NCI-H1105 treated with DMSO at 0.1 percent for 48 hours (cell line): ENCODE results near the gene DGLUCY.
"Not testable (repeated sequence)": the region's sequence is repeated elsewhere in the genome, so short reads cannot be mapped to it uniquely, and the experiment has no call there.

Experiments
- DNase-seq: peaks from one replicate; lab custom pipeline; 2025; lab: John Stamatoyannopoulos, UW

The DGLUCY gene

DNA sequence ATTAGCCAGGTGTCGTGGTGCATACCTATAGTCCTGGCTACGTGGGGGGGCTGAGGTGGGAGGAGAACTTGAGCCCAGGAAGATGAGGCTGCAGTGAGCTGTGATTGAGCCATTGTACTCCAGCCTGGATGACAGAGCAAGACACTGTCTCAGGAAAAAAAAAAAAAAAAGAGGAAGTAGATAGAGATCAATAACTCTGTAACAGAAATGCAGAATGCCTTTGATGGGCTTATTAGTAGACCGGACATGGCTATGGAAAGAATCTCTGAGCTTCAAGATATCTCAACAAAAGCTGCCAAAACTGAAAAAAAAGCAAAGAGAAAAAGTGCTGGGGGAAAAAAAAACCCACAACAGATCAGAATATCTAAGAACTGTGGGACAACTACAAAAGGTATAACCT is 93.1 kb downstream of the DGLUCY start:
- DNase-seq, result no peak

DNA sequence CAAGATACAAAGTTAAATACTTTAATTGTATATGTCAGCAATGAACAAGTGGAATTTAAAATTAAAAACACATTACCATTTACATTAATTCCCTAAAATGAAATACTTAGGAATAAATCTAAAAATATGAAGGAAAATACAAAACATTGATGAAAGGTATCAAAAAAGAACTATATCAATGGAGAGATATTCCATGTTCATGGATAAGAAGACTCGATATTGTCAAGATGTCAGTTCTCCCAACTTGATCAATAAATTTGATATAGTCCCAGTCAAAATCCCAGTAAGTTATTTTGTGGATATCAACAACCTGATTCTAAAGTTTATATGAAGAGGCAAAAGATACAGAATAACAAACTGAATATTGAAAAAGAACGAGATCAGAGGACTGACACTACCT is 97.1 kb downstream of the DGLUCY start:
- no peak for DNase-seq

DNA sequence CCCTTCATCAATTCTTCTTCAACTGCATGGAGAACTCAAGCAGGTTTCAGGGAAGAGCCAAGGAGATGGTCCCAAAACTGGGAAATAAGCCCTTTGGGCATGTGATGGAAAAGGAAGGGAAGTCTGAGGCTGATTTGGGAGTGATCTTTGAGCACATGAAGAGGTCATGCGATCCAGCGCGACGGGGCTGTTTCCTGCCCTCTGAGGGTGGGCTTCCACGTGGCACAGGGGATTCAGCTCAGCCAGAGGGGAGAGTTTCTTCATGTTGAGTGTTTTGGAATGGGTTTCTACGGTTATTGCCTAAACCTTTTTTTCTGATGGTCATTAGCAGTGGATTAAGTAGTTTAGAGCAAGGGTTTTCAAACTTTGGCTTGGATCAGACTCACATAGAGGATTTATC is 100.4 kb downstream of the DGLUCY start:
- DNase-seq, result no peak

DNA sequence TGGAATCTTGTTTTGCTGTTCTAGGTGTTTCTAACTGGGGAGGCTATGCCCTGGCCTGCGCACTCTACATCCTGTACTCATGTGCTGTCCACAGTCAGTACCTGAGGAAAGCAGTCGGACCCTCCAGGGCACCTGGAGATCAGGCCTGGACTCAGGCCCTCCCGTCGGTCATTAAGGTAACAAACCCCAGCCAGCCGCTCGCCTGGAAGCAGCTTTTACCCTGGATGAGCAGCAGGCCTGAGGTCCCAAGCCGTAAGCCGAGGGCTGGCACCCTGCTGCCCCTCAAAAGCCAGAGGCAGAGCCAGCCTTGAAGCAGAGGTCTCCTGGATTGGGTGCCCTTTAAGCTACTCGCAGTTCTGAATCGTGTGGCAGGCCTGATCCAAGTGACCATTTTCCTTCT is 101.5 kb downstream of the DGLUCY start:
- DNase-seq, result no peak

DNA sequence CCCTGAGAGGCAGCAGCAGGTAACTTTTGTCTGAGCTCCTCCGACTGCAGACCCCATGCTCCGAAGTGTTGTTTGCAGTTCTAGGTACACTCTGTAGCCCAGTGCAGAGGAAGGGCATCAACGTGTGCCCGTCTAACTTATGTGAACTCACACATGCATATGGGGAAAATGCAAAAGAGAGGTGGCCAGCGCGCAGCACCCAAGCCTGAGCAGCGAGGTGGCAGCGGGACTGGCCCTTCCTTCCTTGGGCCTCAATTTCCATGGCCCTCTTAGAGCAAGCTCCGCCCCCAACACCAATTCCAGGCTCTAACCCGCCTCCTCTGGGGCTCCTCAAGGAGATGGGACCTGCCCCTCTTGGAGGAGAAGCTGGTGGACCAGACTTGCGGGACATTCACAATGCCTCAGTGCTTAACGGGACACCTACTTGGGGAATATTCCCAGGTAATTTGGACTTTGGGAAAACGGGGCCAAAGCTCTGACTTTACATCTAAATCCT is 102.9 kb downstream of the DGLUCY start:
- DNase-seq, result no peak

DNA sequence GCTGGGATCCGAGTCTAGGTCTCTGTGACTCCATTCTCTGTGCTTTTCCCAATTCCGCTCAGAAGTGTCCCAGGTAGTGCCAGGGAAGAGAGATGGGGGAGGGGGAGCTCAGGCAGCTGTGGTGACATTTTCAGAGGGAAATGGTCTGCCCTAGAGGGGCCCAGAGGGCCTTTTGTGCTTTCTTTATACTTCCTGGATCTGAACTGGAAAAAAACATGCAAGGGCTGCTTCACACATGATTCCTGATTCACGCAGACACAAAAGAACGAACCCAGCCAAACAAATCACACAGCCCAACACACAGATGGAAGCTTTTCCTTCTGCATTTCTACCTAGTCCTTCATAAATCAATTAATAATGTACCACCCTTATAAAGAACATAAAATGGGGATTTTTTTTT is 104.1 kb downstream of the DGLUCY start:
- DNase-seq, result no peak

DNA sequence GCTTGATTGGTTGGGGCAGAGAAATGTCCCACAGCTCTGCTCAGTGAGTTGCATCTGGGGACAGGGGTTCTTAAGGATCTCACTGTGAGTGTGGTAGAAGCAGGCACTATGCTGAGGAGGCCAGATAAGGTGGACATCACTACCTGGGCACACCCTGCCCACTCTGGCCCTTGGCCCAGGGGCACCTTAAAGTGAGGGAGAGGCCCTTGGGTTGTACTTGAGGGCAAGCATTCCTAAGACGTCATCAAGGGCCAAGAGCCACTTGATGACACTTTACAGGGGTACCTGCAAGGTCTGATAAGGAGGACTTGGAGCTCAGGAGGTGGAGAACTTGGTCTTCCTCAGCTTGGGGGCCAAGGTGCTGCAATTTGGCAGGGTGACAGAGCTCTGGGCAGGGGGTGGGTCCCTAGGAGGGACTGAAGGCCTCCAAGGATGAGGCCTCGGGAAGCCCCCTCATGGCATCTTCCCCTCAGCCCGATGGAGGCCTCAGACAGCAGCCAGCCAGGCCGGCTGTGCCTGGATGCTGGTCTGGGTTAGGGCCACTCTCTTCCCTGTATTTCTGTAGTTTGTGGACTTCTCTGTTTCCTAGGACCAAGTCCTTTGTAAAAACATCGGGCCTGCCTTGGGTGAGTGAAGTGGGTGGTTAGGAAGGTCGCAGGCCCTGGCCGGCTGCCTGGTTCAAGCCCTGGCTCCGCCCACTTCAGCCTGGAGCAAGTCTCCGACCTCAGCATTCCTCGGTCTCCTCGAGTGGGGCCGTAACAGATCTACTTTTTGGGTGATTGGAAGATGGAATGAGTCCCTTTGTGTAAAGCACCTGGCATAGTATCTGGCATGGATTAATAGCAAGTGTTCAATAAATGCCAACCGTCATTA is 105.9 kb downstream of the DGLUCY start:
- no peak for DNase-seq

DNA sequence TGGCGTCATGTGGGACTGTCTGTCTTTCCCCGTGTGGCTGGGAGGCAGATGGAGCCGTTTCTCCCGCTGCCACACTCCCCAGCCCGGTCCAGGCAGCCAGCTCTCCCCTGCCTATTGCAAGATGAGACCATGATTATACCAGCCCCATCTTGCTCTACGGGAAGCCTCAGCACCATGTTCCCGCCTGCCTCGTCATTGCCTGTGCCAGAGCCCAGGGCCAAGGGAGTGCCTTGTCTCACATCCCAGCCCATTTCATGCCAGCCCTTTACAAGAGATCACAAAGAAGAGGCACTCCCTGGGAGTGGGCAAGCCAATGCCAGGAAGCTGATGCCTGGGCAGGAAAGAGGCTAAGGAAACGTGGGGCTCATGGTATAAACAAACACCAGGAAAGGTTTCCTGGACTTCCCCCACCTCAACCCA is 106.7 kb downstream of the DGLUCY start:
- no peak for DNase-seq

DNA sequence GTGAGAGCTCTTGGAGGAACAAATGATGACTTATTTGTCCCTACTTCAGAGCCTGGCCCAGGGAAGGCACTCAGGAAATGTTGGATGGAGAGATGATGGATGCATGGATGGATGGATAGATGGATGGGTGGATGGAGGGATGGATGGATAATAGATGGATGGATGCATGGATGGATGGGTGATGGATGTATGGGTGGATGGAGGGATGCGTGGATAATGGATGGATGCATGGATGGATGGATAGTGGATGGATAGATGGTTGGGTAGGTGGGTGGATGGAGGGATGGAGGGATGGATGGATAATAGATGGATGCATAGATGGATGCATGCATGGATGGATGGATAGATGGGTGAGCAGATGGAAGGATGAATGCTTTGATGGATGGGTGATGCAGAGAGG is 107.4 kb downstream of the DGLUCY start:
- DNase-seq, result no peak

DNA sequence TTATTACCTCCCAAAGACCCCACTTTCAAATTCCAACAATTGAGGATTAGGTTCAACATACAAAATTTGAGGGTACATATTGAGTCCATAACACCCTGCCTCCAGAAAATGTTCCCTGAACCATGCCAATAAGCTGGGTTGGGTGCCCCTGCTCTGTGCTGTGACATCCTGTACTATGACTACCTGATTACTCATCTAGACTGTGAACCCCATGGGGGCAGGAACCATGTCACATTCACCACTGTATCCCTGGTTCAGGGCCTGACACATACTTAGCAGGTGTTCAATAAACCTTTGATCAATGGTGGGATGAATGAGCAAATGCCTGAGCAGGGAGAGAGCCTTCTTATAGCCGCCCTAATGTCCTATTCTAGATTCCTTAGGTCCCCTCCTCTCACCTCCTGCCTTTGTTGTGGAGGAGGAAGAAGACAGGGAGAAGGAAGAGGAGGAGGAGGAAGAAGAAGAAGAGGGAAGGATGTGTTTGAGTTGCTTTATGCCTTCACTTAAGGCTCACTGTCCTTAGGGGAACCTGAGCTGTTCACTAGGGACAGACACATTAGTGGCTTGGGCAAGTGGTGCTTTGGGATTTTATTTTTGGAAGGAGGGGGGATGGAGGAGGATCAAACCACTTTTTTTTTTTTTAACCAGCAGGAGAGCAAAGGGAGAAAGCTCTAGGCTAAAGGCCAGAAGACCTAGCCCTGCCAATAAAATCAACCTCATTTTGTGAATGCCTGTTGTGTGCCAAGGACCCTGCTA is 109.3 kb downstream of the DGLUCY start:
- DNase-seq, result no peak

DNA sequence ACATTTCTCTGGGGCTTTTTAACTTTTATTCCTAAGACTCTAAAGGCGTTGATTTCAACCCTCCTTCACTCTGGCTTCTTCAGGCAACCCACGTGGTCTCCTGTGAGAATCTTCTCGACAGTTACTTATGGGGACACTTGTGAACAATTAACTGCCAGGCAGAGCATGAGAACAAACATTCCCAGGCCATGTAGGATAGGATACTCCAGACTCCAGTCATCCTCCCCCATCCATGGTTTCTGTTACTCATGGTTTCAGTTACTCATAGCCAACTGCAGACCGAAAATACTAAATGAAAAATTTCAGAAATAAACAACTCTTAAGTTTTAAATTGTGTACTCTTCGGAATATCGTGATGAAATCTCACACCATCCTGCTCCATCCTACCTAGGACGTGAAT is 111.2 kb downstream of the DGLUCY start:
- DNase-seq, result no peak

DNA sequence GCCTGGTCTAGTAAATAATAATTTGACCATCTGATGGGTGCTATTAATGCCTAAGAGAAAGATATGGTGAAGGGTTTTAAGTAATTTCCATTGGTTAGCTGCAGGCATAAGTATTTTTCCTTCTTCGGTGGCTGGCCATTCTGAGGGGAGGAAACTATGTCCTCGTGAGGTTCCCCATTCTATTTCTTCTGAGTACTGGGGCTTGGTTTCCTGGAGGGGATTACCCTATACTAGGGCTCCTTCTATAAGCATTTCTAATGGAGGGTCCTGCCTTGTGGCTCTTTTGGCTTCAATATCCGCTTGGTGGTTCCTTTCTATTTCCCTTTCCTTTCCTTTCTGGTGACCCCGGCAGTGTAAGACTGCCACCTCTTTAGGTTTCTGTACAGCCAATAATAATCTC is 112.5 kb downstream of the DGLUCY start:
- not testable (repeated sequence) for DNase-seq

DNA sequence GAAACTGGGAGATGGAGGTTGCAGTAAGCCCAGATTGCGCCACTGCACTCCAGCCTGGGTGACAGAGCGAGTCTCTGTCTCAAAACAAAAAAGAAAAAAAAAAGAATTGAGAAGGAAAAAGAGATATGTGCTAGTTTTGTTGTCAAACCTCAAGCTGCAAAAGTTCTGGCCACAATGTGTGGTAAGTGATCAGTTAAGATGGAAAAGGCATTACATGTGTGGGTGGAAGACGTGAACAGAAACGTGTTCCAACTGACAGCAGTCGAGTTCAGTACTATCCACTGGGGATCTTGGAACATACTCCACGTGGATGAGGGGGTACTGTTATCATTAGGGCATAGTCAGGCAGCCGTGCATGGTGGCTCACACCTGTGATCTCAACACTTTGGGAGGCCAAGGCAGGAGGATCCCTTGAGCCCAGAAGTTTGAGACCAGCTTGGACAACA is 113.3 kb downstream of the DGLUCY start:
- DNase-seq, result no peak

DNA sequence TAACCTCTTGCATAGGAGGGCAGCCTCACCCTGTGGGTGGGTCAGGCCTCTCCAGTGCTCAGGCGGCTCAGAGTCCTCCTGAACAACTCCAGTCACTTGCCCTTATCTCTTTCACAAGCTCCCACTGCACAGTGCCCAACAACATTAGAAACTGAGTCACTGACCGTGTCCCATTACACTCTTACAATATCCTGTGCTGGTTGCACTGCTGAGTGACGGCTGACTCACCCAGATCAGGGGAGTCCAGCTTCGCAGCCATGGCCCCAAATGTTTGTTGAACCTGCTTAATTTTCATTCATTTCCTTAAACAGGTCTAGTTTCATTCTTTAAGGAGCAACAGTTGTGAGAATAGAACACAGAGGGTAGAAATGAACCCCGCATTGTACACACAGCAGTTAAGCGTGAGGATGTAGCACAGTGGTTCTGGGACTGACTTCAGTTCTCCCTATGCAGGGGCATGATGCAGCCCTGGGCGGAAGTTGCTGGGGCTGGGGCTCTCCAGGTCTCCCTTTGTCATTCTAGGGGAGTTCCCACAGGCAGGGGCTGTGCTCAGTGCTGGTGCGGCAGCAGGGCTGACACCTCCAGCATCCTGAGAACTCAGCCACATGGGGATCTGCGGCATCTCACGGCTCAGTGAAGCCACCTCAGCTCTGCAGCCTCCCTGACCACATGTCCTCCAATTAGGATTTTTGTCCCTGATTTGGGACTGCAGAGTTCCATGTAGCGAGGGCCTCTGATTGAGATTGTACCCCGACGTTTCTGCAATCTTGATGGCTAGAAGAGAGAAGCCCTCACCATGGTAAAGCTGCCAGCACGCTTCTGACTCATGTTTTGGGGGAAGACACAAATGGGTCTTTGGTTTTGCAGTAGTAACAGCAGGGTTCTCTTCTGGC is 114.5 kb downstream of the DGLUCY start:
- no peak for DNase-seq

DNA sequence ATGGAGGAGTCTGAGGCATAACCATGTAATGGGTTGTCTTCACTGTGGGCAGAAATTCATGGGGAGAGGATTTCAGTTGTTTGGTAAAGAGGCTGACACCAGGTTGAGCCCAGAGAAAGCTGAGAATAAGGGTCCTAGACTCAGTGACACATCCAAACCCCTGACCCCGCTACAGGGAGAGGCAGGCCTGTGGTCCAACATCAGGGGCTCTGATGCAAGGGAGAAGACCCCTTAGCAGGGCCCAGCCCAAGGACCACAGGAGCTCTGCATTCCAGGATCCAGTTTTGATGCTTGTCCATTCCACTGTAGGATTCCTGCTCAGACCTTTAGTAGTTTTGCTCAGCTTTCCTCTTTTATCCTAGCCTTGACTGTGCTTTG is 115.1 kb downstream of the DGLUCY start:
- no peak for DNase-seq

DNA sequence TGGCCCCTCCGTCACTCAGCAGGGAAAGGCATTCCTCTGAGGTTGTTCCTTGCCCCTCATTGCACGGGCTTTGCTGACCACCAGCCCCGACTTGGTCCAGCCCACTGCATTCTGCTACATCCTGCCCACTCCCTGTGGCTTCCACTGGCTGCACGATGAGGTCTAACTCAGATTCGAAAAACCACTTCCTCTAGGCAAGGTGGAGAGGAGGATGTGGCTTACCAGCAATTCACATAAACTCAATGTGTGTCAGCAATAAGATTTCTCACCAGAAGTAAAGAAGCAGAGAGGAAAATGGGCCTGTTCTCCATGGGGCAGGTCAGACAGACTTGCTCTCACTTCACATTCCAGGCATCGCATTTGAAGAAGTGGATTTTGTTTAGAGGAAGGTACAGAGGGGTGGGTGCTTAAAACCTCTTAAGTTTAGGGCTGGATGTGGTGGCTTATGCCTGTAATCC is 115.9 kb downstream of the DGLUCY start:
- DNase-seq, result no peak

DNA sequence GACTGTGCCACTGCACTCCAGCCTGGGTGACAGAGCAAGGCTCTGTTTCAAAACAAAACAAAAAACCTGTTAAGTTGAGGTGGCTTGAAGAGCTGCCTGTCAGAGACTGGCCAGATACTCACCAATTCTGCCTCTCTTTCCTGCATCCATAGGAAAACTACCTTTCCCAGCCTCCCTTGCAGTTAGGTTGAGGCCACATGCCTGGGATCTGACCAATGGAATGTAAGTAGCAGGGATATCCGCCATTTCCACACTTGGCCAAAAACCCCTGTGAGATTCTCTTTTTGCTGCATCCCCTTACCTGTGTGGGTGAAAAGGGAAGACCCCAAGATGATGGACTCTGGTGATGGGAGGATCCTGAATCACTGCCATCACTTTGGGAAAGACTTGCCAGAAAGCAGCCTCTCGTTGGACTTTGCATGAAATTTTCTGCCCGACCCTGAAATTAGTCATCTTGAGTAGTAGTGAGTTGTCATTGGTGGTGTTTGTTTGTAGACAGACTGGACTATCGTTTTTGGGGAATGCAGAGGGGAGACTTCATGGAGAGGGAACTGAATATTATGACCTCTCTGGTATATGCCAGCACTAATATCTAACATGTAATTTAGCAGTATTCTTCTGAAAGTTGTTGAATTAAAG is 116.6 kb downstream of the DGLUCY start:
- no peak for DNase-seq

DNA sequence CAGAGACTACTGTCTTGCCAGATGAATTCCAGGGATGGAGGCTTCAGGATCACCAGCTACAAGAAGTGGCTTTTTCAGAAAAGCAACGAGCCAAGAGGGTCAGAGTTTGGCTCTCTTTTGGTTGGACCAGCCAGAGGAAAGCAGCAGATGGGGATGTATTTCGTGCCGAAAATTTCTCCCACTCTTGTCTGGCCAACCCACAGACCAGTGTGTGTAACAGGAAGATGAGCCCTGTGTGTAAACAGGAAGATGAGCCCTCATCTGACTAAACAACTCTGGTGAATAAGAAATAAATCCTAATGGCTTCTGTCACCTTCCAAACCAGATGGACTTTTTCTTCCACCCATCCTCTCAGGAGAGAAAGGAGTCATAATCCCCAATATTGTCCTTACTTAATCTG is 117.6 kb downstream of the DGLUCY start:
- no peak for DNase-seq

DNA sequence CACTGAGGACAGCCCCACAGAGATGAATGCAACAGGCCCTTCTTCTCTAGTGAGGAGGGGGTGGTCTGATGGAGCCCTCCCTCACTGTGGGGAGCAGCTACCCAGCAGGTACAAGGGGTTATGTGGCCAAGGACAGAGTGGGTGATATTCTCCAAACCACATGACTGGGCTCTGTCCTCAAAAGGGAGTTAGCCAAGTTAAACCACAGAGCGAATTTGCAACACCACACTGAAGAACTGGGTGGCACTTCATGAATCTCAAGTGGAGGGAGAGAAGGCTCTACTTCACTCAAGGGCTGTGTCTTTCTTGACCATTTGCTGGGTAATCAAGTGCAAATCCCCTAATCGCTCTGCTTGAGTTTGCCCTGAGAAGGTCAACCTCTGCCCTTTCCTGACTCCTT is 118.2 kb downstream of the DGLUCY start:
- DNase-seq, result no peak

DNA sequence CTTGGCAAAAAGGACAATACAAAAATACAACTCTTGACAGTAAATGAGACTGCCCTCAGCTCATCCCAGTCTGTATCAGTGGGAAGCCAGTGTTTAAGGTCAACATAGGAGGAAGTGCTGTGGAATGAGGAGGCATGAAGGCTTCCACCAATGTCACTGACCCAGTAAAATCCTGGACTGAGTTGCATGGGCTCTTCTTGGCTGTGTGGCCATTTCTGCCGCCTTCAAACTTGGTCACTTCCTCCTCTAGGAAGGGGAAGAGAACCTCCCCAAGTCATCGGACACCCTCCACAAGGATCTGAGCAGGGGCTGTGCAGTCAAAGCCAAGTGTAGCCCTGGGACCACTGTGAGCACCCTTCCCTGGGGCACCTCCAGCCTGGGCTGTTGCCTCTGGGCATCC is 118.7 kb downstream of the DGLUCY start:
- no peak for DNase-seq

DNA sequence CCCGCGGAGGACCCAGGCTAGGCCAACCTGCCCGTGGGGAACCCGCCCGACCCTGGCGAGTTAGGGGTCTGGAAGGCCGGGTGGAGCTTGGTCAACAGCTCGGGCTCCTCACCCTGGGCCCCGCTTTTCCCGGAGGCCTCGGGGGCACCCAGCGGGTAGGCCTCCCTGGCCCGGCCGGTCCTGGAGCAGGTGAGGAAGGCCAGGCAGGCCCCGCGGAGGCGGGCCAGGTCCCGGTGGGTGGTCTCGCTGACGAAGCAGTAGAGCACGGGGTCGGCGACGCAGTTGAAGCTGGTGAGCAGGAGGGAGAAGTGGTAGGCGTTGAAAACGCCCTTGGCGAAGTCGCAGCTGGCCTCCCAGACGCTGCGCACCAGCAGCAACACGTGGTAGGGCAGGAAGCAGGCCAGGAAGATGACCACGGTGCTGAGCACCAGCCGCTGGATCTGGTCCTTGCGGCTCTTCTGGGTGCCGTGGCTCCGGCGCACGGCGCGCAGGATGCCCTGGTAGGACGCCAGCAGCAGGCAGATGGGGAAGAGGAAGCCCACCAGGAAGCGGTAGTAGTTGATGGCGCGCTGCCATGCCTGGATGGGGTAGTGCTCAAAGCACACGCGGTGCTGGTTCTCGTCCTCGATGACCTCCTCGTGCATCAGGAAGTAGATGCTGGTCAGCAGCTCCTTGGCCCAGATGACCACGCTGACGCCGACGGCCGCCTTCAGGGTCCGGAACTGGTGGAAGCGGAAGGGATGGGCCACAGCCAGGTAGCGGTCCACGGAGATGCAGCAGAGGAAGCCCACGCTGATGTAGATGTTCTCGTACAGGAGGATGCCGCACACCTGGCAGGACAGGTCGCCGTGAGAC is 120.3 kb downstream of the DGLUCY start:
- no peak for DNase-seq
